Hematopoietic multipotent progenitor cell treated with erythropoietin and hydrocortisone succinate and interleukin-3 and kit ligand, for 17 days (in vitro differentiated cells): ENCODE results near the gene DCTPP1.
"Not testable (repeated sequence)": the region's sequence is repeated elsewhere in the genome, so short reads cannot be mapped to it uniquely, and the experiment has no call there.

Experiments
- DNase-seq: peaks from one replicate; pipeline ENCODE4 v3.0.0-alpha.2; 2015; ENCODE audit warnings: low spot score

Gene DCTPP1

GRCh38 chr16:30429678-30430427 lies at the start of gene DCTPP1:
DCTPP1 (minus strand) TSS chr16:30430030; CDS start chr16:30429980, 50 bp downstream.
- peak; percentile 96 for DNase-seq

- no peak for DNase-seq
These were observed 49.1 kb upstream of the DCTPP1 start for GRCh38 chr16:30478766-30479478.

GRCh38 chr16:30477773-30478172 lies 47.9 kb upstream of the DCTPP1 start:
- not testable (repeated sequence) for DNase-seq

GRCh38 chr16:30476991-30477390 lies 47.2 kb upstream of the DCTPP1 start:
- DNase-seq: no peak

- DNase-seq: no peak
These were observed 44.9 kb upstream of the DCTPP1 start for GRCh38 chr16:30474684-30475083.

- no peak for DNase-seq
These were observed 44.2 kb upstream of the DCTPP1 start for GRCh38 chr16:30474074-30474452.

GRCh38 chr16:30473231-30474073 lies 43.6 kb upstream of the DCTPP1 start:
- no peak for DNase-seq

GRCh38 chr16:30472328-30472942 lies 42.6 kb upstream of the DCTPP1 start, which contains the start of gene ITGAL:
ITGAL (plus strand) TSS chr16:30472742; CDS start chr16:30472838, 96 bp downstream.
- DNase-seq: no peak

GRCh38 chr16:30470632-30470995 lies 40.8 kb upstream of the DCTPP1 start:
- DNase-seq: no peak

- no peak for DNase-seq
These were observed 40.3 kb upstream of the DCTPP1 start for GRCh38 chr16:30470170-30470512.

- DNase-seq: no peak
These were observed 34.2 kb upstream of the DCTPP1 start for GRCh38 chr16:30464078-30464477.

GRCh38 chr16:30461426-30461825 lies 31.6 kb upstream of the DCTPP1 start:
- not testable (repeated sequence) for DNase-seq

- no peak for DNase-seq
These were observed 29.6 kb upstream of the DCTPP1 start for GRCh38 chr16:30459456-30459855.

- DNase-seq: no peak
These were observed 28.9 kb upstream of the DCTPP1 start for GRCh38 chr16:30458561-30459394.

GRCh38 chr16:30457743-30458560 lies 28.1 kb upstream of the DCTPP1 start:
- DNase-seq: no peak

GRCh38 chr16:30457256-30457655 lies 27.4 kb upstream of the DCTPP1 start:
- DNase-seq: no peak

GRCh38 chr16:30456302-30456701 lies 26.5 kb upstream of the DCTPP1 start:
- no peak for DNase-seq

- DNase-seq: not testable (repeated sequence)
These were observed 23.1 kb upstream of the DCTPP1 start for GRCh38 chr16:30452709-30453580.

GRCh38 chr16:30449116-30449435 lies 19.2 kb upstream of the DCTPP1 start:
- no peak for DNase-seq
